CD4-positive, alpha-beta T cell treated with Interferon gamma for 1 hour (primary cell): Measurements from ENCODE around the gene ARHGAP15.

Experiments
- DNase-seq: peaks from one replicate; pipeline ENCODE4 v3.0.0-alpha.2; 2020

The ARHGAP15 gene

GRCh38 chr2:143740431-143740830, 611.2 kb downstream of the ARHGAP15 start:
- DNase-seq: no peak

- DNase-seq: no peak
Observed at GRCh38 chr2:143741205-143741604, 612.0 kb downstream of the ARHGAP15 start.

GRCh38 chr2:143742581-143742980, 613.4 kb downstream of the ARHGAP15 start:
- DNase-seq: no peak

- DNase-seq: no peak
Observed at GRCh38 chr2:143744114-143744513, 614.9 kb downstream of the ARHGAP15 start.

GRCh38 chr2:143745060-143745459, 615.8 kb downstream of the ARHGAP15 start:
- DNase-seq: no peak

- DNase-seq: no peak
Observed at GRCh38 chr2:143754742-143755141, 625.5 kb downstream of the ARHGAP15 start.

- DNase-seq: no peak
Observed at GRCh38 chr2:143758629-143759330, 629.6 kb downstream of the ARHGAP15 start.

- DNase-seq: no peak
Observed at GRCh38 chr2:143759455-143759854, 630.2 kb downstream of the ARHGAP15 start.

- no peak for DNase-seq
Observed at GRCh38 chr2:143762176-143762928, 633.1 kb downstream of the ARHGAP15 start.

GRCh38 chr2:143764261-143764660, 635.0 kb downstream of the ARHGAP15 start:
- no peak for DNase-seq

GRCh38 chr2:143764706-143765105, 635.5 kb downstream of the ARHGAP15 start:
- DNase-seq: no peak

GRCh38 chr2:143768991-143769390, 639.8 kb downstream of the ARHGAP15 start:
- DNase-seq: no peak

- DNase-seq: no peak
Observed at GRCh38 chr2:143771939-143772338, 642.7 kb downstream of the ARHGAP15 start.

- no peak for DNase-seq
Observed at GRCh38 chr2:143776526-143777297, 647.5 kb downstream of the ARHGAP15 start.

- no peak for DNase-seq
Observed at GRCh38 chr2:143779021-143779420, 649.8 kb downstream of the ARHGAP15 start.

GRCh38 chr2:143786026-143786765, 657.0 kb downstream of the ARHGAP15 start:
- no peak for DNase-seq

- DNase-seq: no peak
Observed at GRCh38 chr2:143787674-143788073, 658.5 kb downstream of the ARHGAP15 start.

GRCh38 chr2:143792602-143793001, 663.4 kb downstream of the ARHGAP15 start:
- DNase-seq: no peak

GRCh38 chr2:143793381-143793780, 664.2 kb downstream of the ARHGAP15 start:
- no peak for DNase-seq

GRCh38 chr2:143796051-143796450, 666.8 kb downstream of the ARHGAP15 start:
- no peak for DNase-seq

GRCh38 chr2:143801561-143801960, 672.3 kb downstream of the ARHGAP15 start:
- no peak for DNase-seq

GRCh38 chr2:143802242-143802641, 673.0 kb downstream of the ARHGAP15 start:
- DNase-seq: no peak
